Measurements from ENCODE around the gene DENND2A.
"Not testable (repeated sequence)": the region's sequence is repeated elsewhere in the genome, so short reads cannot be mapped to it uniquely, and the experiment has no call there.

The DENND2A gene

DNA sequence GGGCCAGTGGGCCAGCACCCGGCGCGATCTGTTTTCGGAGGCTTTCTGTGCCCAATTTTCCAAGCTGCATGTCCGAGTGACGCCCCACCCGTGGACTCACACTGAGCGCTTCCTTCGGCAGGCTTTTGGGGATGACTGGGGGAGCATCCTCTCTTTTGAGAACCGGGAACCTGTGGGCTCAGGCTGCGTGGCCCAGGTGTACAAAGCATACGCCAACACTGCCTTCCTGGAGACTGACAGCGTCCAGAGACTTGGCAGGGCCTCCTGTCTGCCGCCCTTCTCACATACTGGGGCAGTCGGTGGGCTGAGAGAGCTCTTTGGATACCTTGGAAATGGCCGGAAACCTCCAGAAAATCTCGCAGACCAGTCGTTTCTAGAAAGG lies 33.2 kb upstream of the DENND2A start:
- FAIRE-seq: no peak

DNA sequence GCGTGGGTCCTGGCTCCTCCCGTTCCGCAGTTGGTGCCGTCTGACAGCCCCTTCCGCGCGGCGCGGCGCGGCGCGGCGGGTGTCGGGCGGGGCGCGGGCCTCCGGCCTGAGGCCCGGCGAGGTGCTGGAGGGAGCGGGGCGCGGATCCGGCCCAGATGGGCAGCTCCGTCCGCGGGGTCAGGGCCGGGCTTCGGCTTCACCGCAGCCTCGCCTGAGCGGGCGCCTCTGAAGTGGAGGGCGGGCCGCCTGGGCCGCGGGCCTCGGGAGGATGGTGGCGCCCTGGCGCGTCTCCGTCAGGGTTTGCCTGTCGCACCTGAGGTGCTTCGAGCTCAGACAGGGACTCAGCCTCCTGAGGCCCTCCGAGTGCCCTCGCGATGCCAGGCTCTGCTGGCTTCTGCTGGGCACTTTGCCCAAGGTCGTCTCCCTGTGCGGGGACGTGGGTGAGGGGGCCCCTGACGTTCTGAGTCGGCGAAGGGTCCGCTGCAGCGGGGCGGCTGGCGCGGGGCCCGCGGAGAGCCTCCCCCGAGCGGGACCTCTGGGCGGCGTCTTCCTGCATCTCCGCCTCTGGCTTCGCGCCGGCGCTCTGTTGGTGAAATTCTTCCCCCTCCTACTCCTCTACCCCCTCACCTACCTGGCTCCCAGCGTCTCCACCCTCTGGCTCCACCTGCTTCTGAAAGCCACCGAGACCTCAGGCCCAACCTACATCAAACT lies 32.6 kb upstream of the DENND2A start:
- FAIRE-seq: peak; percentile 35
- DNase-seq (ENCODE audit: extremely low spot score, insufficient read length, low read depth): peak; percentile 18

More for the DNA sequence above, 33.2 kb upstream of the DENND2A start:
- DNase-seq (ENCODE audit: extremely low spot score, insufficient read length, low read depth): no peak

DNA sequence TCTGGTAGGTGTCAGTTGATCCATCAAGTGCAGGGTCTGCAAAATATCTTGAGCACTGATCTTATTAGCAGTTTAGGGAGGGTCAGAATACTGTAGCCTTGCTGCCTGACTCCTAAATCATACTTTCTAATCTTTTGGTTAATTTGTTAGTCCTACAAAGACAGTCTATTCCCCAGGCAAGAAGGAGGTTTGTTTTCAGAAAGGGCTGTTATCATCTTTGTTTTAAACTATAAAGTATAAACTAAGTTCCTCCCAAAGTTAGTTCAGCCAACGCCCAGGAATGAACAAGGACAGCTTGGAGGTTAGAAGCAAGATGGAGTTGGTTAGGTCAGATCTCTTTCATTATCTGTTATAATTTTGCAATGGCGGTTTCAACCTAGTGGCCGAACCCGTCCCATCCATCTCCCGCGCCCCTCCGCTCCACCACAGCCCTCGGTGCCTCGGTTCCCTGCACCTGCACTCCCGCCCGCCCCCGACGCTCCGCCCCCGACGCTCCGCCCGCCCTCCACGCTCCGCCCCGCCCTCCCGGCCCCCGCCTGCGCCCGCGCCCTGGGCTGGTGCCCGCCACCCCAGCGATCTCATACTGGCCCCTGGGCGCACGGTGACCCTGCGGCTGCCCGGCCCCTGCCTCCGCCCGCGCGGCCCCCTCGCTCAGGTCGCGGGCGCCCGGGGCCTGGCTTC lies 31.9 kb upstream of the DENND2A start, which contains the start of gene ADCK2:
Gene ADCK2, plus strand, starts transcription at position 564 of the 681 bp plus-strand sequence. CDS start 386 bp downstream, outside the sequence.
- DNase-seq (ENCODE audit: extremely low spot score, insufficient read length, low read depth) (peak; percentile 77), FAIRE-seq (no peak)

DNA sequence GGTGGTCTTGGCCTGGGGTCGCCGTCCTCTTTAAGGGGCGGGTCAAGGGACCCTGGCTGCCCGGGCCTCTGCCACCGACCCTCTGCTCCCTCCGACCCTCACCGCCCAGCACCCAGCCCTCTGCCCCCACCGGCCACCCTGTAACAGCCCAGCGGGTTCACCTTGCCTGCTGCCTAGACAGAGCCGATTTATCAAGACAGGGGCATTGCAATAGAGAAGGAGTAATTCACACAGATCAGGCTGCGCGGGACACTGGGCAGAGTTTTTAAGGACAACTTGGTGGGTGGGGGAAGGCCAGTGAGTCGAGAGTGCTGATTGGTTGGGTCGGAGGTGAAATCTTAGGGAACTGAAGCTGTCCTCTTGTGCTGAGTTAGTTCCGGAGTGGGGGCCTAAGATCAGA lies 31.4 kb upstream of the DENND2A start:
- DNase-seq (ENCODE audit: extremely low spot score, insufficient read length, low read depth) (no peak), FAIRE-seq (no peak)

DNA sequence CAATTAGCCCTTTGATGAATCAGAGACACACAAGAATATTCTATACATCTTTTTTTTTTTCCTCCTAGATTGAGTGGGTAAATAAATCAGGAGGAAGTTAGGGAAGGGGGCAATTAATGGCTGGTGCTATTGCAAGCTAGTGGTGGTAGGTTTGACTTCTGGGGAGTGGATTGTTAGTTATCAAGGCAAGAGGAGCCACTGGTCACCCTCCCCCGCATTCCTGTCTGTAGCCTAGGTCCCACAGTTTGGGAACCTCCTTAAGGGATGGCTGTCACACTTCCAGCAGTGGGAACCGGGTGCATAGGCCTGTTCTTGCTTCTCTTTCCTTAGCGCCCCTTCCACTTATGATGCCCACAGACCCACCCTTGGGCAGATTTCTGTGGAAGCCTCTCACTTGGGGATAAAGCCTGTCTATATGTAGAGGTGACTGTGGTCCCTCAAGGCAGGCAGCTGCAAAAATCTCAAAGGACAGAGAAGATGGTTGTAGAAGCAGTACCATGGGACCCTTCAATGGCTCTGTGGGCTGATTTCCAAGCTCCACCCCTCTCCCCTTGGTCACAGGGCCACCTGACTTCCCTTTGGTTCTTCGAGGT lies 29.8 kb upstream of the DENND2A start:
- no peak for FAIRE-seq
- no peak for DNase-seq (ENCODE audit: extremely low spot score, insufficient read length, low read depth)

DNA sequence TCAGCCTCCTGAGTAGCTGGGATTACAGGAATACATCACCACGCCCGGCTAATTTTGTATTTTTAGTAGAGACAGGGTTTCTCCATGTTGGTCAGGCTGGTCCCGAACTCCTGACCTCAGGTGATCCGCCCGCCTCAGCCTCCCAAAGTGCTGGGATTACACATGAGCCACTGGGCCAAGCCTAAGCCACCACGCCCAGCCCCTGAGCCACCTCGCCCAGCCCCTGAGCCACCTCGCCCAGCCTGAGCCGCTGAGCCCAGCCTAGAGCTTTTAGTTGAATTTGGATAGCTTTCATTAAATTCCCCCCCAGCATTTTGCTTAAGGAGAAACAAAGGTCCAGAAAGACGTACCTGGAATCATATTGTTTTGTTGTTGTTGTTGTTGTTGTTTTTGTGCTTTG lies 29.2 kb upstream of the DENND2A start:
- not testable (repeated sequence) for FAIRE-seq

DNA sequence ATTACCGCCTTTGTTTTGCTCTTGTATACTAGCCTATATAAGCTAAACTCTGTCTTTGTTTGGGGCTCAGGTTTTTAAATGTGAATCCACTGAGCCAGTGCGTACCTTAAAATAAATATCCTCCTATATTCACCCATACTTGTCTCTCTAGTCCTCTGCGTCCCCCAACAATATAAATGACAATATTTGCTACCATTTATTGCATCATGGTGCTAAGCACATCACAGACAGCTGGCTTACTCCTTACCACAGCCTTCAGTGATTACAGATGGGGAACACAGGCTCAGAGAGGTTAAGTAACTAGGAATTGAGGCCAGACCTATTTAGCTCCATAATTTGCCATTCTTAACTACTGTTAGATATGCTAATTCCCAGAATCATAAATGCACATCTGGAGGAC lies 28.7 kb upstream of the DENND2A start:
- DNase-seq (ENCODE audit: extremely low spot score, insufficient read length, low read depth) (no peak), FAIRE-seq (no peak)

More for the DNA sequence above, 29.2 kb upstream of the DENND2A start:
- not testable (repeated sequence) for DNase-seq (ENCODE audit: extremely low spot score, insufficient read length, low read depth)

DNA sequence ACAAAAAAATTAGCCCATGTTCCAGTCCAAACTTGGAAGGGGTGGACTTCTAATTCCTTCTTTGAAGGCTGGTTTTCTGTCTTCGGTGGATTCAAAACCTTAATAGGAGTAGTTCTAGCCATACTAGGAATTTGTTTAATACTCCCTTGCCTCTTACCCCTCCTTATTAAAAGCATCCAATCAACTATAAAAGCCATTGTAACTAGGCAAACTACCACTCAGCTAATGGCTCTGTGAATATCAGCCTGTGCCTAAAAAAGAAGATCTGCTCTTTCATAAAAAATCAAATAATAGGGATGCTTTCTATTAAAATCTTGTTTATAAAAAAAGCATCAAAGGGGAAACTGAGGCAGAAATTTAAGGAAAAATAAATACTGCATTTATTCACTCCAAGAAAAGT lies 28.0 kb upstream of the DENND2A start:
- no peak for FAIRE-seq
- no peak for DNase-seq (ENCODE audit: extremely low spot score, insufficient read length, low read depth)

DNA sequence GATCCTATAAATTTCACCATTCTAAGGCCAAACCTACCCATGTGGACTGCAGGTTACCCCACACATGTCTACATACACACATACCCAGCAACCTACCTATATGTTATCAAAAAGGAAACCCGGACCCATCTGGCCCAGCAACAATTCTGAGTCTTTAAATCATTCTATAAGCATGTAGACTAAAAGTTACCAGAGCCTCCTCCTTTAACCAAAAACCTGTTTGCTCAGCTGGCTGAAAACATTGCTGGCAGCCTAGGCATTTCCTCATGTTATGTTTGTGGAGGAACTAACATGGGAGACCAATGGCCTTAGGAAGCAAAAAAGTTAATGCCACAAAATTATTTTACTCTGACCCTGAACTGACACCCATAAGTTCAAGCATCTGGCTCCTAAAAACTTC lies 26.9 kb upstream of the DENND2A start:
- FAIRE-seq: no peak
- no peak for DNase-seq (ENCODE audit: extremely low spot score, insufficient read length, low read depth)

DNA sequence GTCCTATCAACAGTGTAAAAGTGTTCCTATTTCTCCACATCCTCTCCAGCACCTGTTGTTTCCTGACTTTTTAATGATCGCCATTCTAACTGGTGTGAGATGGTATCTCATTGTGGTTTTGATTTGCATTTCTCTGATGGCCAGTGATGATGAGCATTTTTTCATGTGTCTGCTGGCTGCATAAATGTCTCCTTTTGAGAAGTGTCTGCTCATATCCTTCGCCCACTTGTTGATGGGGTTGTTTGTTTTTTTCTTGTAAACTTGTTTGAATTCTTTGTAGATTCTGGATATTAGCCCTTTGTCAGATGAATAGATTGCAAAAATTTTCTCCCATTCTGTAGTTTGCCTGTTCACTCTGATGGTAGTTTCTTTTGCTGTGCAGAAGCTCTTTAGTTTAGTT lies 22.3 kb upstream of the DENND2A start:
- FAIRE-seq; DNase-seq (ENCODE audit: extremely low spot score, insufficient read length, low read depth): not testable (repeated sequence)

DNA sequence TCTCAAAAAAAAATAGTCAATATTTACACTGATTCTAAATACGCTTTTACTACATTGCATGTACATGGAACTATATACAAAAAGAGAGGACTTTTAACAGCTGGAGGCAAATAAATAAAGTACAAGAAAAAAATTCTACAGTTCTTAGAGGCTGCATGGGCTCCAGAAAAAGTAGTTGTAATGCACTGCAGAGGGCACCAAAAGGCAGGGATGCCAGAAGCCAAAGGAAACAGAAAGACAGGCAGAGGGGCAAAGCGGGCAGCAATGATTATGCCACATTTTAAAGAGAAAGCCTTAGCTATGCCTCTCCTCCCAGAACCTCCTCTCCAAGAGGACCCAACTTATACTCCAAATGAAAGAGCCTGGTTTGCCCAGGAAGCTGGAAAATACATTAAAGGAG lies 20.5 kb upstream of the DENND2A start:
- FAIRE-seq (no peak), DNase-seq (ENCODE audit: extremely low spot score, insufficient read length, low read depth) (no peak)

DNA sequence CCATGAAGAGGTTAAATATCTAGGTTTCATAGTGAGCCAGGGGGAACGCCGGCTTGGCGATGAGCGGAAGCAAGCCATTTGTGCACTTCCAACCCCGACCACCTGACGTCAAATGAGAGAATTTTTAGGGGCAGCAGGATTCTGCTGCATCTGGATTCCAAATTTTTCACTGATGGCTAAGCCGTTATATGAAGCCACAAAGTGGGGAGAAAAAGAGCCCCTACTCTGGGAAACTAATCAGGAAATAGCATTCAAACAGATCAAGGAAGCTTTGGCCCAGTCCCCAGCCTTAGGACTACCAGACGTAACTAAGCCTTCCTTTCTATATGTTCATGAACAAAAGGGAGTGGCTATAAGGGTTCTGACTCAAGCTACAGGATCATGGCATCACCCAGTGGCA lies 19.2 kb upstream of the DENND2A start:
- DNase-seq (ENCODE audit: extremely low spot score, insufficient read length, low read depth) (no peak), FAIRE-seq (no peak)

DNA sequence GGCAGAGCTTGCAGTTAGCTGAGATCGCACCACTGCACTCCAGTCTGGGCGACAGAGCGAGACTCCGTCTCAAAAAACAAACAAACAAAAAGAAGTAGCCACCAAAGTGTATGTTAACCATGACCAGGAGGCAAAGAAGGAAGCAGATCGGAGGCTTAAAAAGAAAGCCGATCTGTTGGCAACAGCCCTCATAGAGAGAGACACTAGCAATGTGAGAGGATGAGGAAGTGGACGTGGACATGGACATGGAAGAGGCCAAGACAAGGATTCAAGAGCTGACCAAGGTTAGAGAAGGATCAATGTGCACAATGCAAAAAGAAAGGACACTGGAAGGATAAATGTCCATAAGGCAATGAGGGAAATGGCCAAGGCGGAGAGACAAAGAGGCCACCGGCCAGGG lies 17.3 kb upstream of the DENND2A start:
- FAIRE-seq: no peak
- DNase-seq (ENCODE audit: extremely low spot score, insufficient read length, low read depth): no peak

DNA sequence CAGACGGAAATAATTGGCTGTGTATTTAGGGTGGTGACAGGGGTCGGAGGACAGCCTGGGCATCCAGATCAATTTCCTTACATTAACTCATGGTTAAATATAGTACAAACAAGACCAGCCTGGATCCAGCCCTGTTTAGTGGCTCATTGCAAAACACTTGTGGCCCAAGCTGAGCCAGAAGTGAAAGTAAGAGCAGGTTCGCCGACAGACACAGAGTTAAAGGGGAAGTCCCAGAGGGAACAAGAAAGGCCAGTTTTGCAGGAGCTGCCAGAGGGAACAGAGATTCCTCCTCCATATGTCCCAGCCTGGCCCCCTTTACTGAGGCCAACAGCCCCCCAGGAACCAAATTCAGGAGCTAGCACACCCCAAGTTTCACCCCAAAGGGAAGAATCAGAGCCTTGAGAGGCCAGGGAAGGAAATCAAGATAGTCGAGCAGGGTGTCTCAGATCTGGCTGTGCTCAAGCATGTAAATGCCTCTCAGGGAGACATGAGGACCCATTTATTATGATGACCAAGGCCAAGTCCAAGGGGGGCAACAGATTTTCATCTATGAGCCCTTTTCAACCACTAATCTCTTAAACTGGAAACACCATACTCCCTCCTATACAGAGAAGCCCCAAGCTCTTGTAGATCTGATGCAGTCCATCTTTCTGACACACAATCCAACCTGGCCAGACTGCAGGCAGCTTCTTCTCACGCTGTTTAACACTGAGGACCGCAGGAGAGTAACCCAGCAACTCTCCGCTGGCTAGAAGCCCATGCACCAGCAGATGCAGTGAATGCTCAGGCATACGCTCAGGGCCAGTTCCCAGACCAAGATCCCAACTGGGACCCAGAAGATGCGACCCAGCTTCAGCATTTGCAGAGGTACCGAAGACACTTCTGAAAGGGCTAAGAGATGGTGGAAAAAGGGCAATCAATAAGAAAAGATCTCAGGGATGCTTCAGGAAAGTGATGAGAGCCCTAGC lies 16.2 kb upstream of the DENND2A start:
- FAIRE-seq (peak; percentile 84), DNase-seq (ENCODE audit: extremely low spot score, insufficient read length, low read depth) (no peak)

DNA sequence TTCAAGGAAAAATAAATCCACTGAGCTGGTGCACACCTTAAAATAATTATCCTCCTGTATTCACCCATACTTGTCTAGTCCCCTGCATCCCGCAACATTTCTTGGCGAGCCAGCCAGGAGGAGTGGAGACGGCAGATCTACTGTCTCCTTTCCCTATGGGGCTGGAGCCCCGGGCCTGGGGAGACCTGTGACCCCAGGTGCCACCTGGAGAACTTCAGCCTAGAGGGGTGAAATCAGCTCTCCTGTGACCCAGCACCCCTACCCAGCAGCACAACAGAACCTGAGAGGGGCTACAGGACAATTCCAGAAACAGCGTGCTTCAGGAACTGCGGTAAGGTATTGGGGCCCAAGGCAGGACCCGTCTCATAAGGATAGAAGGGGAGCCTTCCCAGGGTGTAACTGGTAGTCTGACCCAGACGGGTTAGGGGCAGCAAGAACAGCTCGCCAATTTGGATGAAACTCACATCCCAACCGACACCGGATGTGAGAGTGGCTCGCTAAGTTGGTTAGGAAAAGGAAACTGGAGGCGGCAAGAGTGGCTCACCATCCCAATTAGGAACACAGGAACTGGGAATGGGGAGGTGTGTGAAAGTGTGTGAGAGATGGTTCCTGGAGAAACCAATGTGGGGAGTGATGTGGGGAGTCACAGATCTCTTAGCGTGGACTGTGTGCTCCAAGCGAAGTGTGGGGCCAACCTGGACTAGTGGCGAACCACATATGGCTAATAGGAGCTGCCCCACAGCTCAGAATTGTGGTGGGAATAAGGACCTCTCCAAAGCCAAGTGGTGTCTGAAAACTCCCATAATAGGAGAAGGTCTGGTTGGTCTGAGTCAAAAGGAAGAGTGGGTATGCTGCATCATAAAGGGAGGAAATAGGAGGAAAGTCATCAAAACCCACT lies 15.1 kb upstream of the DENND2A start:
- FAIRE-seq (no peak), DNase-seq (ENCODE audit: extremely low spot score, insufficient read length, low read depth) (no peak)

DNA sequence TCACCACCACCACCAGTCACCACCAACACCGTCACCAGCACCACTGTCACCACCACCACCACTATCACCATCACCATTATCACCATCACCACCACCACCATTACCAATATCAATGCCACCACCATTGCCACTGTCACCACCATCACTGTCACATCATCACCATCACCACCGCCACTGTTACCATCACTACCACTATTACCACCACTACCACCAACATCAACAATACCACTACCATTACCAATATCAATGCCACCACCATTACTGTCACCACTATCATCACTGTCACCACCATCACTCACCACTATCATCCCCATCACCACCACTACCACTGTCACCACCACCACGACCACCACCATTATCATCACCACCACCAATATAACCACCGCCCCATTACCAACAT lies 14.0 kb upstream of the DENND2A start:
- no peak for DNase-seq (ENCODE audit: extremely low spot score, insufficient read length, low read depth)
- no peak for FAIRE-seq

DNA sequence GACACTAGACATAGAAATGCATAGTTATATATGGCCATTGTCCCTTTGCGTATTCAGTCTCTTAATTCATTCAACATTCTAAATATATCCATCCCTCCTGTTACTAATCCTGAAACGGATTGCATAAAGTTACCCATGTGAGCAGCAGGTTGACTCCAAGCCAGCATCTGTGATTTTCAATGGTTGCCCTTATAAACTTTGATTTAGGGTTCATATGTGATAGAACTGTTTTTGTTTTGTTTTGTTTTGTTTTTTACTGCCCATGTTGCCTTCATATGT lies 13.4 kb upstream of the DENND2A start:
- no peak for FAIRE-seq

DNA sequence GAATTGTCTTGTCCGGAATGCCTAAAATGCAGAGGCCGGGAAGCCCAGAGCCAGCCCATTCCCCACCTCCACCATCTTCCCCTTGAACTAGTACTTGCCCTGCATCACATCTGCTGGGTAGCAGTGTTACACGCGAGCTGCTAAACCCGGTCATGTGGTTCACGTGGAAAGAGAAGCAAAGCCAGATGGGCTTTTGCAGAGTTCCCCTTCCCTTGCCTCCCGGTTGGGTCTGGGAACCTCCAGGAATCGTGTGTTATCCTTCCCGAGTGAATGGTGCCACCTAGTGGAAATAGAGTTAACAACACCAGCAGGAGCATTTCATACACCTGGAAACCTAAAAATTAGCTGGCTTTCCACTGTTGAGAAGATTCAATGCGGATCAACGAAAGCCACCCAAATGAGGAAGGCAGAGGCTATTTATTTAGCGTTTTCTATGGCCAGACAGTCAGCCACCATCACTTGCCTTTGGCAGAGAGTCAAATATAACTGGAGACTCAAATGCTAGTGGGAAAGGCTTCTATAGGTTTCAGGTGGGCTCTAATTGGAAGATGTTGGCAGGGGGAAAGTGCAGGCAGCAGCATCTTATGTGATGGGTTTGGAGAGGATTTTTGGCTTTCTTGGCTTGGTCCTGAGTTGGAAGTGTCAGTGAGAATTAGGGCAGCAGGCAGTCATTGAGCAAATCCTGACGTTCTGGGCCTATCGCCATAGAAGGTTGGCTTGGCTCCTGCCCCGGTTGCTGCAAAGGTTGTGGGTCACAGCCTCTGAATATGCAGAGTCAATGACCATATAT lies 12.9 kb upstream of the DENND2A start:
- FAIRE-seq (peak; percentile 61), DNase-seq (ENCODE audit: extremely low spot score, insufficient read length, low read depth) (no peak)

More for the DNA sequence above, 13.4 kb upstream of the DENND2A start:
- no peak for DNase-seq (ENCODE audit: extremely low spot score, insufficient read length, low read depth)

DNA sequence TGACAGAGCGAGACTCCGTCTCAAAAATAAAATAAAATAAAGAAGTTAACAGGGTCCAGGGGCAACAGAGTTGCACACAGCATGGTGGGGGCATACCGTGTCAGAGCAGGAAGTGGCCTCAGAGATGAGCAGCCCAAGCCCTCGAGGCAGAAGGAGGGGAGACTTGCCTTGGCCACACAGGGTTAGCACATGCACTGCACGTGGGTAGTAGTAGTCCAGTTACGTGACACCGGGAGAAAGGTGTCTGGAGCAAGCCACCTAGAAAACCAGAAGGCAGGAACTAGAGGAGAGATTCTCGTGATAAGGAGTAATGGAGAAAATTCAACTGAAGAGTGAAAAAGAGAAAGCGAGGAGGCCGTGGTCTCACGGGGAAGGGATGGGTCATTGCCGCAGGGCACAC lies 9.8 kb upstream of the DENND2A start:
- DNase-seq (ENCODE audit: extremely low spot score, insufficient read length, low read depth): no peak
- FAIRE-seq: no peak

All from GM18507 (cell line).